SU-DHL-6 (cell line): ENCODE measurements around the gene MAGEA3.
"Not testable (repeated sequence)": the region's sequence is repeated elsewhere in the genome, so short reads cannot be mapped to it uniquely, and the experiment has no call there.

Source experiments
- H2AFZ ChIP-seq: fragments of 200-600 bp; sonication (generic); 2 replicates; pipeline ENCODE4 v1.6.1; 2014; ENCODE audit warnings: low read depth, mild to moderate bottlenecking, moderate library complexity, mixed read lengths, antibody characterized with exemption, low read length; ENCODE audit not compliant: severe bottlenecking
- H3F3A ChIP-seq: fragments of 200-600 bp; shearing (Covaris generic); 2 replicates; pipeline ENCODE4 v1.6.0; 2016; ENCODE audit warnings: antibody characterized with exemption, mild to moderate bottlenecking; ENCODE audit not compliant: insufficient read depth
- H3K27ac ChIP-seq: fragments of 200-600 bp; sonication (generic); 2 replicates; pipeline ENCODE4 v1.5.1; 2016; ENCODE audit warnings: low read depth, mild to moderate bottlenecking, low read length, moderate library complexity, mixed read lengths
- H3K27me3 ChIP-seq: fragments of 200-600 bp; sonication (generic), shearing (Covaris generic); 2 replicates; pipeline ENCODE4 v1.6.0; 2014; ENCODE audit warnings: mild to moderate bottlenecking, low read length
- H3K36me3 ChIP-seq: fragments of 200-600 bp; sonication (generic); 2 replicates; pipeline ENCODE4 v1.6.1; 2014; ENCODE audit warnings: mild to moderate bottlenecking, low read length, mixed read lengths
- H3K4me2 ChIP-seq: fragments of 300-600, 200-600 bp; shearing (Covaris generic), sonication (generic); 2 replicates; pipeline ENCODE4 v1.6.0; 2014; ENCODE audit warnings: low read length, low read depth, mild to moderate bottlenecking; ENCODE audit not compliant: poor library complexity, severe bottlenecking
- H3K4me3 ChIP-seq: fragments of 200-600 bp; sonication (generic); 2 replicates; pipeline ENCODE4 v1.5.1; 2014; ENCODE audit warnings: antibody characterized with exemption, low read length, mild to moderate bottlenecking, mixed read lengths; ENCODE audit not compliant: insufficient read depth, poor library complexity, severe bottlenecking
- H3K79me2 ChIP-seq: fragments of 200-600 bp; sonication (generic); 2 replicates; pipeline ENCODE4 v1.6.1; 2014; ENCODE audit warnings: mild to moderate bottlenecking, low read length, moderate library complexity; ENCODE audit not compliant: insufficient read depth
- H3K9ac ChIP-seq: fragments of 200-600 bp; sonication (generic); 2 replicates; pipeline ENCODE4 v1.7.0; 2014; ENCODE audit warnings: mild to moderate bottlenecking, low read length
- H3K9me2 ChIP-seq: fragments of 200-600 bp; sonication (generic); replicated peaks from 2 replicates; pipeline ENCODE4 v1.6.1; 2014; ENCODE audit warnings: low read length; ENCODE audit not compliant: insufficient read depth
- H3K9me3 ChIP-seq: fragments of 200-600 bp; sonication (generic); 2 replicates; pipeline ENCODE4 v1.6.1; 2014; ENCODE audit warnings: low read length, mixed read lengths; ENCODE audit not compliant: insufficient read depth
- H4K20me1 ChIP-seq: fragments of 200-600 bp; sonication (generic); 2 replicates; pipeline ENCODE4 v1.6.1; 2014; ENCODE audit warnings: low read depth, mild to moderate bottlenecking, antibody characterized with exemption, low read length, moderate library complexity, mixed read lengths
- CTCF ChIP-seq: fragments of 200-600 bp; sonication (generic); IDR thresholded peaks from one replicate; pipeline ENCODE4 v1.5.1; 2017; ENCODE audit warnings: antibody characterized with exemption, mild to moderate bottlenecking, low read length, moderate library complexity; ENCODE audit not compliant: insufficient read depth, poor library complexity, severe bottlenecking
- EZH2phosphoT487 ChIP-seq: fragments of 200-600 bp; sonication (generic), shearing (Covaris generic); conservative IDR thresholded peaks from 2 replicates; pipeline ENCODE4 v1.6.1; 2018; ENCODE audit warnings: mild to moderate bottlenecking, antibody characterized with exemption, low read length, moderate library complexity, mixed read lengths

MAGEA3 gene

GRCh38 chrX:152697952-152698931 is at the start of gene MAGEA3:
Gene MAGEA3 (plus strand): TSS chrX:152698794. CDS start chrX:152700833, 2,039 bp downstream.
- not testable (repeated sequence) for H3F3A ChIP-seq, H3K4me3 ChIP-seq, H3K4me2 ChIP-seq, H2AFZ ChIP-seq, H3K36me3 ChIP-seq, H3K9me3 ChIP-seq, H3K27me3 ChIP-seq, H3K27ac ChIP-seq, H3K79me2 ChIP-seq, H4K20me1 ChIP-seq, H3K9me2 ChIP-seq, H3K9ac ChIP-seq

GRCh38 chrX:152652060-152652459 is 46.5 kb upstream of the MAGEA3 start:
- H3K36me3 ChIP-seq = no peaks in the 10 kb centered on the region
- H4K20me1 ChIP-seq = no peaks in the 10 kb centered on the region
- no peaks in the 10 kb centered on the region for H3K27me3 ChIP-seq
- H3K4me3 ChIP-seq = no peak overlapping the region
- H3K9me3 ChIP-seq = no peaks in the 10 kb centered on the region
- no peaks in the 10 kb centered on the region for H3K79me2 ChIP-seq
- H3K9ac ChIP-seq = no peak overlapping the region
- no peaks in the 10 kb centered on the region for H3F3A ChIP-seq
- TF ChIP-seq CTCF = no peak
- no peak for TF ChIP-seq EZH2phosphoT487
- H2AFZ ChIP-seq = no peak overlapping the region
- H3K4me2 ChIP-seq = no peak overlapping the region
- H3K27ac ChIP-seq = no peak overlapping the region
- no peaks in the 10 kb centered on the region for H3K9me2 ChIP-seq

GRCh38 chrX:152652467-152652866 is 46.1 kb upstream of the MAGEA3 start:
- Histone ChIP-seq H3K4me2 (no peak overlapping the region), H3K79me2 (no peaks in the 10 kb centered on the region), H3K4me3 (no peak overlapping the region), H4K20me1 (no peaks in the 10 kb centered on the region), H3K27ac (no peak overlapping the region), H3K9me2 (no peaks in the 10 kb centered on the region), H3K9me3 (no peaks in the 10 kb centered on the region), H2AFZ (no peak overlapping the region), H3F3A (no peaks in the 10 kb centered on the region), H3K27me3 (no peaks in the 10 kb centered on the region), H3K9ac (no peak overlapping the region), H3K36me3 (no peaks in the 10 kb centered on the region)
- no peak for TF ChIP-seq CTCF
- TF ChIP-seq EZH2phosphoT487 = no peak

- H3K9ac ChIP-seq = no peak overlapping the region
- no peaks in the 10 kb centered on the region for H4K20me1 ChIP-seq
- no peak overlapping the region for H3K27ac ChIP-seq
- no peak overlapping the region for H3K4me3 ChIP-seq
- H3K9me3 ChIP-seq = no peaks in the 10 kb centered on the region
- TF ChIP-seq EZH2phosphoT487 (no peak), CTCF (no peak)
- H2AFZ ChIP-seq = no peak overlapping the region
- no peaks in the 10 kb centered on the region for H3K9me2 ChIP-seq
- H3K79me2 ChIP-seq = no peaks in the 10 kb centered on the region
- no peaks in the 10 kb centered on the region for H3K36me3 ChIP-seq
- no peaks in the 10 kb centered on the region for H3F3A ChIP-seq
- no peak overlapping the region for H3K4me2 ChIP-seq
- H3K27me3 ChIP-seq = no peaks in the 10 kb centered on the region
These were observed 42.5 kb upstream of the MAGEA3 start for GRCh38 chrX:152656087-152656486.
